Measurements from ENCODE around the gene APOM. TPM values are rescaled to one million over a fixed set of nuclear protein-coding genes. Genes with fewer than 3 reads are reported as not detected.

The APOM gene
- total RNA-seq, 8 experiments from 2014 or later = 2.3 to 6.8 (median 5.3) TPM

- in situ Hi-C loops (cut with MboI; ENCODE audit: low pct_unique_long_range_greater_than_20kb in 2 of 9, low sequenced_read_pairs in 9 of 9, unreplicated experiment in 9 of 9) = no loop called here
- H3K4me1 ChIP-seq (replicated peaks in 1 of 2) = peaks cover 0 to 5% of the 10 kb centered on the region in 2 donors
- 80 to 100% (median 93%) methylated on average over 1 to 3 of the region's 3 CpGs; no CpG with 5 or more reads in 5 of the 10 experiments for WGBS, 10 experiments
- H3K27ac ChIP-seq = no peak overlapping the region
- no peak overlapping the region for H3K4me3 ChIP-seq
- no peak for ATAC-seq (replicated peaks in 6 of 8)
Measured at GRCh38 chr6:31634131-31634530, 21.6 kb upstream of the APOM start.

GRCh38 chr6:31634969-31635575, 20.6 kb upstream of the APOM start:
- no peak overlapping the region for H3K27ac ChIP-seq
- WGBS, 10 experiments = 73 to 100% (median 96%) methylated on average over 2 to 7 of the region's 11 CpGs; no CpG with 5 or more reads in 5 of the 10 experiments
- H3K4me3 ChIP-seq = no peak overlapping the region
- H3K4me1 ChIP-seq (replicated peaks in 1 of 2) = peaks cover 0 to 5% of the 10 kb centered on the region in 2 donors
- in situ Hi-C loops (cut with MboI; ENCODE audit: low pct_unique_long_range_greater_than_20kb in 2 of 9, low sequenced_read_pairs in 9 of 9, unreplicated experiment in 9 of 9) = no loop called here
- ATAC-seq (replicated peaks in 6 of 8) = no peak

- no peak overlapping the region for H3K4me3 ChIP-seq
- peaks cover 0 to 5% of the 10 kb centered on the region in 2 donors for H3K4me1 ChIP-seq (replicated peaks in 1 of 2)
- 50 to 100% (median 90%) methylated on average over 1 to 15 of the region's 27 CpGs; no CpG with 5 or more reads in 3 of the 10 experiments for WGBS, 10 experiments
- peak in 4 of 8 experiments; percentile 12 to 21 (median 16) for ATAC-seq (replicated peaks in 6 of 8)
- in situ Hi-C loops (cut with MboI; ENCODE audit: low pct_unique_long_range_greater_than_20kb in 2 of 9, low sequenced_read_pairs in 9 of 9, unreplicated experiment in 9 of 9) = no loop called here
- H3K27ac ChIP-seq = no peak overlapping the region
Measured at GRCh38 chr6:31636698-31637596, 18.7 kb upstream of the APOM start.

GRCh38 chr6:31639043-31639442, 16.7 kb upstream of the APOM start:
- WGBS, 10 experiments = 40 to 100% (median 87%) methylated on average over 1 to 8 of the region's 9 CpGs; no CpG with 5 or more reads in 1 of the 10 experiments
- Histone ChIP-seq H3K4me3 (no peak overlapping the region), H3K4me1 (replicated peaks in 1 of 2) (no peaks in the 10 kb centered on the region), H3K27ac (no peak overlapping the region)
- peak in 3 of 8 experiments; percentile 5 to 8 (median 6) for ATAC-seq (replicated peaks in 6 of 8)
- in situ Hi-C loops (cut with MboI; ENCODE audit: low pct_unique_long_range_greater_than_20kb in 2 of 9, low sequenced_read_pairs in 9 of 9, unreplicated experiment in 9 of 9) = no loop called here

- in situ Hi-C loops (cut with MboI; ENCODE audit: low pct_unique_long_range_greater_than_20kb in 2 of 9, low sequenced_read_pairs in 9 of 9, unreplicated experiment in 9 of 9) = no loop called here
- no peaks in the 10 kb centered on the region for H3K4me1 ChIP-seq (replicated peaks in 1 of 2)
- no peak overlapping the region for H3K27ac ChIP-seq
- 0 to 100% (median 49%) methylated on average over 1 to 3 of the region's 10 CpGs; no CpG with 5 or more reads in 4 of the 10 experiments for WGBS, 10 experiments
- peak in 7 of 8 experiments; percentile 5 to 25 (median 10) for ATAC-seq (replicated peaks in 6 of 8)
- H3K4me3 ChIP-seq = no peak overlapping the region
Measured at GRCh38 chr6:31639449-31639861, 16.2 kb upstream of the APOM start.

GRCh38 chr6:31640612-31641011, 15.1 kb upstream of the APOM start:
- 67 to 100% (median 94%) methylated on average over 1 to 6 of the region's 6 CpGs; no CpG with 5 or more reads in 2 of the 10 experiments for WGBS, 10 experiments

GRCh38 chr6:31641370-31641769, 14.3 kb upstream of the APOM start:
- 33 to 100% (median 97%) methylated on average over 1 to 4 of the region's 4 CpGs; no CpG with 5 or more reads in 3 of the 10 experiments for WGBS, 10 experiments

More at GRCh38 chr6:31640612-31641011, 15.1 kb upstream of the APOM start:
- Histone ChIP-seq H3K4me3 (no peak overlapping the region), H3K4me1 (replicated peaks in 1 of 2) (no peaks in the 10 kb centered on the region), H3K27ac (no peak overlapping the region)
- peak in 1 of 8 experiments; percentile 1 for ATAC-seq (replicated peaks in 6 of 8)
- in situ Hi-C loops (cut with MboI; ENCODE audit: low pct_unique_long_range_greater_than_20kb in 2 of 9, low sequenced_read_pairs in 9 of 9, unreplicated experiment in 9 of 9) = no loop called here

GRCh38 chr6:31642798-31643570, 12.7 kb upstream of the APOM start:
- ATAC-seq (replicated peaks in 6 of 8) = no peak
- Histone ChIP-seq H3K4me1 (replicated peaks in 1 of 2) (no peaks in the 10 kb centered on the region), H3K4me3 (no peak overlapping the region), H3K27ac (no peak overlapping the region)
- in situ Hi-C loops (cut with MboI; ENCODE audit: low pct_unique_long_range_greater_than_20kb in 2 of 9, low sequenced_read_pairs in 9 of 9, unreplicated experiment in 9 of 9) = no loop called here
- whole genome bisulfite sequencing, 10 experiments = 80 to 100% (median 95%) methylated on average over 1 to 5 of the region's 6 CpGs; no CpG with 5 or more reads in 4 of the 10 experiments

More at GRCh38 chr6:31641370-31641769, 14.3 kb upstream of the APOM start:
- in situ Hi-C loops (cut with MboI; ENCODE audit: low pct_unique_long_range_greater_than_20kb in 2 of 9, low sequenced_read_pairs in 9 of 9, unreplicated experiment in 9 of 9) = no loop called here
- Histone ChIP-seq H3K4me3 (no peak overlapping the region), H3K4me1 (replicated peaks in 1 of 2) (no peaks in the 10 kb centered on the region), H3K27ac (no peak overlapping the region)
- ATAC-seq (replicated peaks in 6 of 8) = no peak

GRCh38 chr6:31643818-31644454, 11.8 kb upstream of the APOM start:
- H3K4me3 ChIP-seq = no peak overlapping the region
- in situ Hi-C loops (cut with MboI; ENCODE audit: low pct_unique_long_range_greater_than_20kb in 2 of 9, low sequenced_read_pairs in 9 of 9, unreplicated experiment in 9 of 9) = no loop called here
- no peaks in the 10 kb centered on the region for H3K4me1 ChIP-seq (replicated peaks in 1 of 2)
- no peak overlapping the region for H3K27ac ChIP-seq
- ATAC-seq (replicated peaks in 6 of 8) = peak in 2 of 8 experiments; percentile 7 to 9
- WGBS, 10 experiments = 70 to 100% (median 93%) methylated on average over 1 to 5 of the region's 17 CpGs; no CpG with 5 or more reads in 4 of the 10 experiments

- H3K27ac ChIP-seq = no peak overlapping the region
- no peak for ATAC-seq (replicated peaks in 6 of 8)
- in situ Hi-C loops (cut with MboI; ENCODE audit: low pct_unique_long_range_greater_than_20kb in 2 of 9, low sequenced_read_pairs in 9 of 9, unreplicated experiment in 9 of 9) = no loop called here
- 90 to 100% (median 94%) methylated on average over 2 to 4 of the region's 9 CpGs; no CpG with 5 or more reads in 5 of the 10 experiments for WGBS, 10 experiments
- H3K4me3 ChIP-seq = no peak overlapping the region
- H3K4me1 ChIP-seq (replicated peaks in 1 of 2) = peaks cover under 1 to 4% of the 10 kb centered on the region in 2 donors
Measured at GRCh38 chr6:31645325-31645724, 10.4 kb upstream of the APOM start.

GRCh38 chr6:31651602-31652191, 4.0 kb upstream of the APOM start:
- in situ Hi-C loops (cut with MboI; ENCODE audit: low pct_unique_long_range_greater_than_20kb in 2 of 9, low sequenced_read_pairs in 9 of 9, unreplicated experiment in 9 of 9) = loop anchor here in 1 of 9 experiments (25.0 kb wide), 1 partner anchor 186 kb away; the partner anchor contains the start of gene HSPA1B
- ATAC-seq (replicated peaks in 6 of 8) = peak; percentile 59 to 83 (median 78)
- Histone ChIP-seq H3K4me1 (replicated peaks in 1 of 2) (peaks cover 14 to 19% of the 10 kb centered on the region in 2 donors), H3K4me3 (peak overlapping the region; percentile 64 to 89 (median 78)), H3K27ac (peak overlapping the region; percentile 99)
- WGBS, 10 experiments = 0 to 20% (median 2%) methylated on average over 1 to 12 of the region's 29 CpGs; no CpG with 5 or more reads in 2 of the 10 experiments

Data from motor neuron (in vitro differentiated cells).